GM19025 (cell line): Measurements from ENCODE around the gene RRAD.
"Not testable (repeated sequence)": the region's sequence is repeated elsewhere in the genome, so short reads cannot be mapped to it uniquely, and the experiment has no call there.

Experiments
- ATAC-seq: cut with Tn5 transposase; IDR thresholded peaks from one replicate; pipeline ENCODE4 v1.9.1; 2021; ENCODE audit warnings: mild to moderate bottlenecking, low read depth, moderate library complexity; ENCODE audit not compliant: unreplicated experiment

The RRAD gene

DNA sequence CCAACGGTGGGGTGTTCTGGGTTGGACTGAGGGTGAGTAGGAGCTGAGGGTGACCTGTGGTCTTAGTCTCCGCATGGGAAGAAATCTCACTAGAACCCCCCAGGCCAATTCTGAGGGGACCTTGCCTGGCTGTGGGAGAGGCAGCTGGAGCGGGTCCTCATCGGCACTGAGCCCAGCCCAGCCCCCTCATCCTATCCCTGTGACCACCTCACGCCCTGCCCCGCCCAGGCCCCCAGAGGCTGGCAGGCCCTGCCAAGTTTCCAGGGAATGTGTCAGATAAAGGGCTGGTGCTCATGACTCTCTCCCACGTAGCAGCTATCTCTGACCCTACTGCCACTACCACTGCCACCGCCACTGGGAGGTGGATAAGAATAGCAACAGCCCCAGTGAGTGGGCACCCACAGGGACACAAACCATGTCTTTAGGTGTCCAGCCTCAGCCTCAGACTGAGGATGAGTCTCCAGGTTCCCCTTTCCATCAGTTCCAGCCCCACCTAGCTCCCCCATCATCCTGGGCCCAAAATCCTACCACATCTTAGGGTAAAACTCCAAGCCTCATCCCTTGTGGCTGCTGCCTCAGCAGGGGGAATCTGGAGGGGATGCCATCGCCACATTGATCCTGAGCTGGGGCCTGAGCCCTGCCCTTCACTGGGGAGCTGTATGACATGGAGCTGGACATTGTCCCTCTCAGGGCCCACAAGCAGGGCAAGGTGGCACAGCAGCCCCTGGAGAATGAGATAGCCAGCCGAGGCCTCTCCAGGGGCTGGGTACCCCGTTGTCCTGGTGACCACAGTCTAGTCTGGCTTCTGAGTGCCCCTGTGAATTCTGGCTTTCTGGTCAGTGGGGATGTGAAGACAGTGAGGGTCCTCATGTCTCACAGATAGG lies 21.5 kb downstream of the RRAD start:
- no peak for ATAC-seq

DNA sequence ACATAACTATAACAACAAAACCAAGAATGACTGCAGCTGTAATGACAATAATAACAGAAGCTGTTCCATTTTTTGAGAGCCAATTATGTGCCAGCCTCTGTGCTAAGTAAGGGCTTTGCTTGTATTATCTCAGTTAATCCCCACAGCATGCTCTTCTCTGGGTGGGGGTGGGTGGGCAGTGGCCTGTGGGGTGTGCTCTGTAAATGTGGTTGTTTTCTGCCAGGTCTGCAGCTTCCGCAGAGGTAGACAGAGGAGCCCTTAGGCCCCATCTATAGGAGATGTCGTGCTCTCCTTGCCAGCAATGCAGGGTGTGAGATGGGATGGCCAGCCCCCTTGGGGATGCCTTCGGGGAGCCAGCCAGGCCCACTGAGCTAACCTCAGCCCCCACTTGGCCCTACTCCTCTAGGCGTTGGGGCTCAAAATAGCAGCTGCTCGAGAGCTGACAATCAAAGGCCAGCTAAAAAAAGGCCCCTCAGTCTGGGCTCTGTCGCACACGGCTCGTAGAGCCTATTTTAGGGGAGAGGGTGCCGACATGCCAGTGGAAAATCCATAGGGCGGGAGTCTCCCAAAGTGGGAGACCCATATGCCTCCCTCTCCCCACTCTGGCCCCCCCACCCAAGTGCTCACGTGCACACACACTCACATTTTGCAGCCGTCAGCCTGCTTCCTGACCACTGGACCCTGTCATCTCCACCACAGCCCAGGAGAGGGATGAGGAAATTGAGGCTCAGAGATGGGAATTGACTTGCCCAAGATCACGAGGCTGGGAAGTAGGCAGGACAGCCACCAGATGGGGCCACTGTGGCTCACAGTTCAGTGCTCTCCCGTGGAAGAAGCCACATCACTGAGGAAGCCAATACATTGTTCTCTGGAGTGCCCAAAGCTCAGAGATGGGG lies 22.4 kb downstream of the RRAD start:
- no peak for ATAC-seq

DNA sequence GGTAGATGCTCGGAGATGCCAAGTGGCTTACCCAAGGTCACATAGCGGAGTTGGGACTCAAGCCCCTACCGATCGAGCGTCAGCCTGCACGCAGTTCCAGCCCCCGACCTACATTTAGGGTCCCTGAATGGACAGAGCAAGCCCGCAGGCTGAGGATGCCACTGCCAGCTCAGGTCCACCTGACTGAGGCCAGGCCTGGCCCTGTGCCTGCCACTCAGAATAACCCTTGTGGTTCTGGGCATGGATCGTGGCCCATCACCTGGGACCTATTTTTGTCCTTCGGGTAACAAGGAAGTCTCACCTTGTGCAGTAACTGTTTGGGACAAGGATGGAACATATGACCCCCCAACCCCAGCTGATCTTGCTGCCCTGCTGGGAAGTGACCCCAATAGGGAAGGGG lies 23.7 kb downstream of the RRAD start:
- ATAC-seq: no peak

DNA sequence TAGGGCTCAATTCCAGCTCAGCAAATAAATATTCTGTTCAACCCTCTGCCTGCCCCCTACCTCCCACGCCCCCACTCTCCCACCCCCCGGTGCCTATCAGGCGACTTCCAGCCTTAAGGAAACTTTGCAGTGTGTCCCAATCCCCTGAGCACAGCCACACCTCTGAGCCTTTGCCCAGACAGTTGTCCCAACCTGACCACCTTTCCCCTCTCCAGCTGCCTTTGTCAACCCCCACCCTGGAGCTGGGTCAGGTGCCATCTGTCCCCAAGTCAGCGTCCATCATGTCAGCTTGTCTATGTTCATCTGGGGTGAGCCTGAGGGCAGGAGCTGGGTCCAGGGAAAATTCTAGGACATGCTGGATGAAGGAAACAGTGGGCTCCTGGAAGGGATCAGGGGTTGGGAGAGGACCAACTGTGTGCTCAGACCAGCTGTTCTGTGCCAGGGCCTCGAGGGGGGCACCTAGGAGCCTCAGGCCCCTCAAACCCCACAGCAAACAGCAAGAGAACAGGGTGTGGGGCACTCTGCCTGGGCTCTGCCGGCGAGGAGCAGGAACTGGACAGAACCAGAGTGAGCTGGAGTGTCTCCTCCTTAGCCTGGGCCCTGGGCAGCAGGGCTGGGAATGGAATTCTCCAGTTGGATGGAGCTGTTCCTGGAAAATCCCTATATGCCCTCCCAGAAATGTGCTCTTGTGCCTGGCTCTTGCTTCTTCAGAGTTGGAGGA lies 24.5 kb downstream of the RRAD start:
- no peak for ATAC-seq

DNA sequence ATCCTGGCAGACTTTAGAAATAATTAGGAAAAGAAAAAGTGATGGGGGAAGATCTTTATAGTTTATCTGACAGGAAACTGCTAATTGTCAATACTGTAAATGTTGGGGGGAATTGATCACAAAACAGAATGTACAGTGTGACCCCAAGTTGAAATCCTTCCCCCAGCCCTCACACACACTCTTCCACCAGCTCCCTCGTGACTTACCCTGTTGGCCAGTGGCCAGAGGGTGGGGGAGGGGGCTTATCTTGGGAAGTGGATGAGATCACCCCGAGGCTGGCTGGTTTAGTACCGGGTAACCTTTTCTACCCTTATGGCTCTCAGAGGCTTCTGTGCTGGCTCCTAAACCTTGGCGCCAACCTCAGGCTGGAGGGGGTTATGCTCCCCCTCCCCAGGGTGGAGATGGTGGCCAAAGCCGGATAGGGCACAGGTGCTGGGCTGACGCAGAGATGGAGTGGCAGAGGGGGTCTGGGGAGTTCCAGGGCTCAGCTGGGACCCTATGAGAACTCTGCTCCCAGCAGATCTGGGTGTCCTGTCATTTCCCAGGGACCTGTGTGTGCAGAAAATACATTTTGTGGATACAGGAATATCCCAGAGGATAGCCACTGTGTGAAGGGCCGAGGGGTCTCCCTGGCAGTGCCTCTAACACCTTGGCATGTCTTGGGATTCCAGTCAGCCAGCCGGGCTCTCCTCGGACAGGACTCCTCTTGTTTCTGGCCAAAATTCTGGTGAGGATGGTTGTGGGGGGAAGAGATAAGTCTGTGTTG lies 25.2 kb downstream of the RRAD start:
- ATAC-seq: no peak

DNA sequence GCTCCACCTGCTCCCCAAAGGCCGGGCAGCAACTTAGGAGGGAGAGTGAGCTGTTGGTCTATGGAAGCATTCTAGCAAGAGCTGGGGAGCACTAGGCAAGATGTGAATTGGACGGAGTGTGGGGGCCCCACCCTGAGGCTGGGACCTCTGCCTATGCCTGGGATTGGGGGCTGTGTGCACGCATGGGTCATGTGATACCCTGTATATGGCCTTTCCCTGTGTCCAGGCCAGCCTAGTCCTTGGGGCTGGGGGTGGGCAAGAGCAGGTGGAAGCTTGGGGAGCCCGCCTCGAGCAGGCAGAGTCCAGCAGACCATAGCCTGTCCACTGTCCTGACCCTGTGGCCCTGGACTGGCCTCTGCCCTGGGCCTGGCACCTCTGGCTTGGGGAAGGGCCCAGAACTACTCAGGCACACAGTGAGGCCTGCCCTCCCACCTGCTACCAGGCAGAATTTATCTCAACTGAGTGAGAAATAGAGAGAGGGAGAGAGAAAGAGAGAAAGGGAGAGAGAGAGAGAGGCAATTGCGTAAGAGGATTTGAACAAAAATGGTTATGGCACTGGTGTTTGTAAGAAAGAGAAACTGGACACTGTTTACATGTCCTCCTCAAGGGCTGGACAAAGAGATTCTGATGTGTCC lies 25.9 kb downstream of the RRAD start:
- ATAC-seq: no peak

DNA sequence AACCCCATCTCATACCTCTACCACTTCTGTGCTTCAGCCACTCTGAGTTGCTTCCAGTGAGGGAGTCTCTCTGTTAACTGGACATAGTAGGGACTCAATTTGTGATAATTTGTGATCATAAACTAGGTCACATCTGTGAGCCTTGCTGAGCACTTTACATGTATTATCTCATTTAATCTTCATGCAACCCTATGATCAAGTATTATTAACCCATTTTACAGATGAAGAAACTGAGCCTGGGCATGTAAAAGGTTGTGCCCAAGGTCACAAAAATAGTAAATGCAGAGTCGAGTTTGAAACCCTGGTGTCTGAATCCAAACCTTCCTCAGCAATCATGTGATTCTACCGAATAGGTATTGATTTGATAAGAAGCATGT lies 26.4 kb downstream of the RRAD start:
- ATAC-seq: no peak

DNA sequence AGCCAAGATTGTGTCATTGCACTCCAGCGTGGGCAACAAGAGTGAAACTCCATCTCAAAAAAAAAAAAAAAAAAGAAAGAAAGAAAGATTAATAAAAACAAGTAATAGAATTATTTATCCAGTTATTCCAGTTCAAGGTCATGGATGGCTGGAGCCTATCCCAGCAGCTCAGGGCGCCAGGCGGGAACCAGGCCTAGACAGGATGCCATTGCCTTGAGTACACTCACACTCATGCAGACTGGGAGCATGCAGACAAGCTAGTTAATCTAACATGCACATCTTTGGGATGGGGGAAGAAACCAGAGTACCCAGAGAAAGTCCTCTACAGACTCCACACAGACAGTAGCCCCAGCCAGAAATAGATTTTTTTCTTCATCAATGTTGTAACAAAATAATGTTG lies 27.1 kb downstream of the RRAD start:
- no peak for ATAC-seq

DNA sequence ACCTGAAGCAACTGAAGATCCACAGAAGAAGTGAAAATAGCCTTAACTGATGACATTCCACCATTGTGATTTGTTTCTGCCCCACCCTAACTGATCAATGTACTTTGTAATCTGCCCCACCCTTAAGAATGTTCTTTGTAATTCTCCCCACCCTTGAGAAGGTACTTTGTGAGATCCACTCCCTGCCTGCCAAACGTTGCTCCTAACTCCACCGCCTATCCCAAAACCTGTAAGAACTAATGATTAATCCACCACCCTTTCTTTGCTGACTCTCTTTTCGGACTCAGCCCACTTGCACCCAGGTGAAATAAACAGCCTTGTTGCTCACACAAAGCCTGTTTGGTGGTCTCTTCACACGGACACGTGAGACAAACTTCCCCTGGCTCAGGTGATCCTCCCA lies 28.7 kb downstream of the RRAD start:
- ATAC-seq: not testable (repeated sequence)

DNA sequence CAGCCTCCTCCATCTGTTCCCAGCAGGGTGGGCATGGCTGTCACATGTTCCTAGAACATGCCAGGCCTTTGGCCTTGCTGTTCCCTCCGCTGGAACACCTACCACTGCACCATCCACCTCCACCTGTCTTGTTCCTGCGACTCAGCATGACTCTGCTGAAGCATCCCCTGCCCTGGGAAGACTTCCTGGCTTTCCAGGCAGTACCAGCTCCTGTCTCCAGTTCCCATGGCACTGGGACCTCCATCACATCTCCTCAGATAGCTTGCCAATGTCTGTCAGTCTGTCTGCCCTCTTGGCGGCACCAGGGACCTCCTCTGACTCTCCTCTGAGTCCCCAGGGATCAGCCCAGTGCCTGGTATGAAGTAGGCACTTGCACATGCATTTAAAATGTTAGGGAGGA lies 29.3 kb downstream of the RRAD start:
- no peak for ATAC-seq

DNA sequence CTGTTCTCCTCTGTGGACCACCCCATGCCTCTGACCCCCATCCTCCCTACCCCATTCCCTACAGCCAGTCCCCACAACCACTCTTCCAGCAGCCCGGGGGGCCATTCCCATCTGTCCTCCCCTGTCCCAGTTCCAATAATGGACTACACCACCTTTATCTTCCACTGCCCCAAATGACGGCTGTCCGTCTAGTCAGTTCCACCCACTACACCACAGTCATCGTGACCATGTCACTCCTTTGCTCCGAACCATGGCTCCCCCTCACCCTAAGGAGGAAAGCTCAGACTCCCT lies 29.7 kb downstream of the RRAD start:
- no peak for ATAC-seq

DNA sequence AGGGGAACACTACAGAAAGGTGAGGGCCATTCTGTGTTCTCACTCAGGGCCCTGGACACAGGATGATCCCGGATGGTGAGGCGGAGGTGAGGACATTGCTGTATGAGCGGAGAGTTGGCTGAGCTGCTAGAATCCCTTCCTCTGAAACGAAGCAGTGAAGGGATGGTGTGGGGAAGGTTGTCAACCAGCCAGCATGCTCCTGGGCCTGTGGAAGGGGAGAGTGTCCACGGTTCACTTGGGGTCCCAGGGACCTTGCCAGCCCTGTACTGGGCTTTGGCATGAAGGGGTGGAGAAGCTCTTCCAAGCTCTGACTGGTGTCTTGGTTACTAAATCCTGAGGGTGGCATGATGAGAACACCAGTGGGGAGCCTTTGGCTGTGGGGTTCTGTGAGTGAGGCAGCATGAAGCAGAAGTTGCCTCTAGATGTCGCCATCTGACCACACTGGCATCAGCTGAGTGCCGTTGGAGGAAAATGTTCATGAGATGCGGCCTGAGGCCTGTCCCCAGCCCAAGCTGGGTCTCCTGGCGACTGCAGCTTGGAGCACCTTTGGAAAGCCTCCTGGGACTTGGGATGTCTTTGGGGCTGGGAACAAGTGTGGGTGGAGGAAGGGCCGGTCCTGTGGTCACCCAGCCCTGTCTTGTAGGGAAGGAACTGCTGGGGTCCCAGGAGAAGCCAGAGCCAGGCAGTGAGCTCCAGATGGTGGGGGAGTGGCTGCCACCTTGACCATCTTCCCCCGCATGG lies 30.2 kb downstream of the RRAD start:
- no peak for ATAC-seq

DNA sequence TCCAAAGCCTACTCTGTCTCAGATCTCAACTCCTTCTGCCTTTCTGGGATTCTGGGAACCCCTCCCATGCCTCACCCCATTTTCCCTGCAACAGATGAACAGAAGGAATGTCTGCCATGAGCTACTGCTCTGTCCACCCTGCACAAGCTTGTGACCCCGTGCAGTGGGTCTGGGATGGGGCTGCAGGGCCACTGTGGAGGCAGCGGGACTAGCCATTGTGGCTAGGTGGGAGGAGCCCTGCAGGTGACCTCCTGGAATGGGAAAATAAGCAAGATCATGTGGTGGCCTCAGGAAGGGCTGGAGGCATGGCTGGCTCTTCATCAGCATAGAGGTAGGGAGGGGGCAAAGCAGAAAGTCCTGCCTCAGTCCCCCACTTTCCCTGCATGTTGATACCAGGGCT lies 31.3 kb downstream of the RRAD start:
- ATAC-seq: no peak

DNA sequence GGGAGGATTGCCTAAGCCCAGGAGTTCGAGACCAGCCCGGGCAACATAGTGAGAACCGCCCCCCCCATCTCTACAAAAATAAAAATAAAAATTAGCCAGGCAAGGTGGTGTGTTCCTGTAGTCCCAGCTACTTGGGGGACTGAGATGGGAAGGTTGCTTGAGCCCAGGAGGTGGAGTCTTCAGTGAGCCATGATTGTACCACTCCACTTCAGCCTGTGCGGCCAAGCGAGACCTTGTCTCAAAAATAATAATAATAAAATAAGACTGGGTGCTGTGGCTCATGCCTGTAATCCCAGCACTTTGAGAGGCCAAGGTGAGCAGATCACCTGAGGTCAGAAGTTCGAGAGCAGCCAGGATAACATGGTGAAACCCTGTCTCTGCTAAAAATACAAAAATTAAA lies 33.5 kb downstream of the RRAD start:
- no peak for ATAC-seq

DNA sequence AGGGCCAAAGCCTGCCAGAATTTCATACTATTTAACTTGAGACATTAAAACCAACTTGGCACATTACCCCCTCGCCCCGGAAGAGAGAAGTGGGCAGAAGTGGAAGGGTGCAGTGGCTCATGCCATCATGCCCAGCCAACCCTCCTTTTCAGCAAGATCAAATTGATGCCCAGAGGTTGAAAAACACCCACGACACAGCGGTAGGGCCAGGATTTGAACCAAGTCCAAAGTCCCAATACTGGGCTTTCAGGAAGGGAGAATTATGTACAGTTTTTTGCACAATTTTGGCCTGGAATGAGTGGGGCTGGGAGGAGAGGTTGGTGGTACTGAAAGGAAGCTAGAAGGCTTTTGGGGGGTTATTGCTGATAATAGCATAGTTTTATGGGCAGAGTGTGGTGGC lies 34.0 kb downstream of the RRAD start:
- ATAC-seq: no peak

DNA sequence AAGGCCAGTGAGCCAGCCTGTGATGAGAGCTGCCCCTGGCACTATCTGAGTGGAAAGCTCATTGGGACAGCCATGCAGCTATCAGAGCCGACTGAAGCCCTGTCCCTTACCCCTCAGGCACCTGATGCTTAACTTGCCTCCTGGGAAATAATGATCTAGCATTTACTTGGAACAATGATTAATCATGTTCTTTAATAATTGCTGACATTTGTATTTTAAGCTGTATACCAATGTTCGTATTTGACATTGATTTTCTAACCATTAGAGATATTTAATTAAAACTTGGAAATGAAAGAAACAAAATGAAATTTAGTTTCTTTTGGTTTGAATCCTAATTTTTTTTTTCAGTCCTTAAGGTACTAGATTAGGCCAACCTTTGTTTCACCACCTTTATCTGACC lies 34.5 kb downstream of the RRAD start:
- no peak for ATAC-seq

DNA sequence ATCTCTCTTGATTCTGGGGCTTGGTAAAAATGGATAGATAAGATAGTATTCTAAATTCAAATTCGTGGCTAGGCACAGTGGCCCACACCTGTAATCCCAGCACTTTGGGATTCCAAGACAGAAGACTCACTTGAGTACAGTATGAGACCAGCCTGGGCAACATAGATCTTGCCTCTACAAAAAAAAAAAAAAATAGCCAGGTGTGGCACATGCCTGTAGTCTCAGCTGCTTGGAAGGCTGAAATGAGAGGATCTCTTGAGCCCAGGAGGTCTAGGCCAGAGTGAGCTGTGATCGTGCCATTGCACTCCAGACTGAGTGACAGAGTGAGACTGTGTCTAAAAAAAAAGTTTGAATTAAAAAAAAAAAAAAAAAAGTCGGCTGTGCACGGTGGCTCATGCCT lies 35.7 kb downstream of the RRAD start:
- no peak for ATAC-seq

DNA sequence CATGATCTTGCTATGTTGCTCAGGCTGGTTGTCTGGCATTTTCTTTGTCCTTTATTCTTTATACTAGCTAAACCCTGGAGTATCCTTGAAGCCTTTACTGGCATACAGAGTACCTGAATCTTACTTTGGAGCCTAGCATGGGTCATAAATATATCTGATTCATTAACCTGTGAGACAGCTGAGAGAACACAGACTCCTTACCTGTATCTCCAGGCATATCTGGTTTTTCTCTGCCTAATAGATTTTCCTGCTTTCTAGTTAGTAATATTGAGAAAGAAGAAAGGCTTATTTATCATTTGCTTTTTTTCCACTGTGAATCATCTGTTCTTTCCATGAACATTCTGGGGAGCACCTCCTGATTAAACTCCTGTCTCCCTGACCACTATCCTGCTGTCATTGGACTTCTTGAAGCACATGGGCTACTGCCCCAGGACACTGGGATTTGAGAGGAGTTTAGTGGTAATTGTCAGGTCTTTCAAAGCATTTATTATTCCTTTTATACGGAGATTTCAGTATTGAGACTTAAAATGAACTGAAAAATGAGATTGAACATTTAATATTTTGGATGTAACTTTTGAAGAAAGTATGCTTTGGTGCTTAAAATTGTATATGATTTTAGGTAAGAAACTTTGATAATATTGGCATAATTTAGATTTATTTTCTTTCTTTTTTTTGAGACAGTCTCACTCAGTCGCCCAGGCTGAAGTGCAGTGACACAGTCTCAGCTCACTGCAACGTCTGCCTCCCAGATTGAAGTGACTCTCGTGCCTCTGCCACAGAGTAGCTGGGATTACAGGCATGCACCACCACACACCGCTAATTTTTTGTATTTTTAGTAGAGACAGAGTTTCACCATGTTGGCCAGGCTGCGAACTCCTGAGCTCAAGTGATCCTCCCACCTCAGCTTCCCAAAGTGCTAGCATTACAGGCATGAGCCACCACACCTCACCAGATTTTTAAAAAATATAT lies 36.4 kb downstream of the RRAD start:
- ATAC-seq: no peak
